ENCODE data around the gene SENP1. TPM values are rescaled to one million over a fixed set of nuclear protein-coding genes. Genes with fewer than 3 reads are reported as not detected.

The SENP1 gene
- polyA plus RNA-seq, 3 donors, result 5.2 to 8.0 (median 6.0) TPM

DNA sequence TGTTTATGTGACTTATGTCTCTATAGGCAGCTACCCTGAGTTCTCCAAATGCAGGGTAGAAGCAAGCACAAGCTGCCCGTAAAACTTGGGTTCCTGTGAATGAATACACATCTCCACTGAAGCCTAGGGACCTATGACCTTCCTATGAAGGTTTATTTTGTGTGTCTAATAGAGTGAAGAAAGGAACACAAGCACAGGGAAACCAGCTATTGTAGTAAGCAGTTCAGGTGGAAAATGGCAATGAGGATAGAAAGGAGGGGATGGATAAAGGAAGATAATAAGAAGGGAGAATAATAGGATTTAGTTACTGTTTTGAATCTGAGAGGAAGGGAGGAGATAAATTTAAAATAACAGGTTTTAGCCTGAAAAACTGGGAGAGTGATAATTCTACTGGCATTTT is 15.6 kb upstream of the SENP1 start:
- H3K27me3 ChIP-seq (ENCODE audit: control insufficient read depth in 2 of 2, insufficient read depth in 2 of 2, low read length in 2 of 2), result peaks cover 0 to 2% of the 10 kb centered on the region in 2 donors
- no peaks in the 10 kb centered on the region for H3K9me3 ChIP-seq (replicated peaks in 1 of 2; ENCODE audit: control insufficient read depth in 1 of 2, insufficient read depth in 1 of 2, low read length in 2 of 2)
- TF ChIP-seq, protein P1, sequence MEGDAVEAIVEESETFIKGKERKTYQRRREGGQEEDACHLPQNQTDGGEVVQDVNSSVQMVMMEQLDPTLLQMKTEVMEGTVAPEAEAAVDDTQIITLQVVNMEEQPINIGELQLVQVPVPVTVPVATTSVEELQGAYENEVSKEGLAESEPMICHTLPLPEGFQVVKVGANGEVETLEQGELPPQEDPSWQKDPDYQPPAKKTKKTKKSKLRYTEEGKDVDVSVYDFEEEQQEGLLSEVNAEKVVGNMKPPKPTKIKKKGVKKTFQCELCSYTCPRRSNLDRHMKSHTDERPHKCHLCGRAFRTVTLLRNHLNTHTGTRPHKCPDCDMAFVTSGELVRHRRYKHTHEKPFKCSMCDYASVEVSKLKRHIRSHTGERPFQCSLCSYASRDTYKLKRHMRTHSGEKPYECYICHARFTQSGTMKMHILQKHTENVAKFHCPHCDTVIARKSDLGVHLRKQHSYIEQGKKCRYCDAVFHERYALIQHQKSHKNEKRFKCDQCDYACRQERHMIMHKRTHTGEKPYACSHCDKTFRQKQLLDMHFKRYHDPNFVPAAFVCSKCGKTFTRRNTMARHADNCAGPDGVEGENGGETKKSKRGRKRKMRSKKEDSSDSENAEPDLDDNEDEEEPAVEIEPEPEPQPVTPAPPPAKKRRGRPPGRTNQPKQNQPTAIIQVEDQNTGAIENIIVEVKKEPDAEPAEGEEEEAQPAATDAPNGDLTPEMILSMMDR (IDR thresholded peaks at IDR 0.05), result no peak
- H3K36me3 ChIP-seq (replicated peaks in 1 of 2; ENCODE audit: control insufficient read depth in 1 of 2, insufficient read depth in 2 of 2, low read length in 2 of 2), result no peaks in the 10 kb centered on the region
- no peak overlapping the region for H3K27ac ChIP-seq (ENCODE audit: low read depth in 1 of 2, low read length in 2 of 2)
- no peak overlapping the region for H3K4me3 ChIP-seq (replicated peaks in 1 of 3; ENCODE audit: low read depth in 2 of 3, low read length in 3 of 3)
- WGBS (ENCODE audit: insufficient coverage), result 100% methylated on average over 1 of the region's 1 CpG
- no peaks in the 10 kb centered on the region for H4K20me1 ChIP-seq (ENCODE audit: insufficient read depth, low read length)
- H3K4me3 Mint-ChIP-seq, result no peak overlapping the region
- DNase-seq, result no peak
- H3K27ac Mint-ChIP-seq, result no peak overlapping the region
- H3K9me3 Mint-ChIP-seq, result no peaks in the 10 kb centered on the region
- H3K9ac ChIP-seq (ENCODE audit: insufficient read depth, low read length, poor library complexity, severe bottlenecking), result no peak overlapping the region
- H3K79me2 ChIP-seq (ENCODE audit: insufficient read depth, low read length), result no peaks in the 10 kb centered on the region
- H3K4me2 ChIP-seq (replicated peaks; ENCODE audit: extremely low read depth, low read length, poor library complexity, severe bottlenecking), result no peak overlapping the region
- H3K4me1 ChIP-seq (ENCODE audit: control insufficient read depth in 1 of 2, insufficient read depth in 2 of 2, low read length in 2 of 2), result peaks cover 13% of the 10 kb centered on the region in 2 donors
- H3K36me3 Mint-ChIP-seq, result peaks cover 0 to 6% of the 10 kb centered on the region in 2 donors
- no peak overlapping the region for H2AFZ ChIP-seq (ENCODE audit: insufficient read depth, low read depth, low read length, poor library complexity, severe bottlenecking)
- H3K4me1 Mint-ChIP-seq, result peaks cover 15% of the 10 kb centered on the region
- intact Hi-C loops (cut with micrococcal nuclease), result no loop called here
- H3K27me3 Mint-ChIP-seq (ENCODE audit: low read depth in 3 of 3), result peaks cover 2 to 4% (median 3%) of the 10 kb centered on the region in 3 donors

DNA sequence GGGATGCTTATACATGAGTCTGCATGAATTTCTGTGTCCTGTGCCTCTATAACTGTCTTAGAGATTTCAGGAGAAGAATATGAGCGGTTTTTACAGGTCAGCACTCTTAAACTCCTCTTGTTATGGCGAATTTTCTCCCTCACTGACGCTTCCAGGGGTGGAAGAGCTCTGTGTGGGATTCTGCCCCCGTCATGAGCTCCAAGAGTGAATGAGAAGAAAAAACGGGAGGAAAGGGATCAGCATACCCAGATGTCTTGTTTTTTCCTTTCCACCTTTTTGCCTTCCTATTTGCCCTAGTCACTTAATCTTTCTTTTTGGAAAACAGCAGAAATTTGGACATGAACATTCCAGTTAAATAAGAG is 13.9 kb upstream of the SENP1 start:
- peaks cover 13% of the 10 kb centered on the region in 2 donors for H3K4me1 ChIP-seq (ENCODE audit: control insufficient read depth in 1 of 2, insufficient read depth in 2 of 2, low read length in 2 of 2)
- H3K27me3 Mint-ChIP-seq (ENCODE audit: low read depth in 3 of 3), result peaks cover 6 to 12% (median 9%) of the 10 kb centered on the region in 3 donors
- no peak overlapping the region for H3K27ac ChIP-seq (ENCODE audit: low read depth in 1 of 2, low read length in 2 of 2)
- H3K36me3 Mint-ChIP-seq, result peaks cover 0 to 6% of the 10 kb centered on the region in 2 donors
- H2AFZ ChIP-seq (ENCODE audit: insufficient read depth, low read depth, low read length, poor library complexity, severe bottlenecking), result peak overlapping the region; percentile 83
- H4K20me1 ChIP-seq (ENCODE audit: insufficient read depth, low read length), result no peaks in the 10 kb centered on the region
- peak overlapping the region; percentile 44 for H3K9ac ChIP-seq (ENCODE audit: insufficient read depth, low read length, poor library complexity, severe bottlenecking)
- peak overlapping the region; percentile 63 to 90 (median 69) for H3K4me3 ChIP-seq (replicated peaks in 1 of 3; ENCODE audit: low read depth in 2 of 3, low read length in 3 of 3)
- no peaks in the 10 kb centered on the region for H3K79me2 ChIP-seq (ENCODE audit: insufficient read depth, low read length)
- no peaks in the 10 kb centered on the region for H3K9me3 ChIP-seq (replicated peaks in 1 of 2; ENCODE audit: control insufficient read depth in 1 of 2, insufficient read depth in 1 of 2, low read length in 2 of 2)
- H3K4me1 Mint-ChIP-seq, result peaks cover 15% of the 10 kb centered on the region
- no peaks in the 10 kb centered on the region for H3K36me3 ChIP-seq (replicated peaks in 1 of 2; ENCODE audit: control insufficient read depth in 1 of 2, insufficient read depth in 2 of 2, low read length in 2 of 2)
- peak overlapping the region in 1 of 7 donors; percentile 3 for H3K27ac Mint-ChIP-seq
- H3K27me3 ChIP-seq (ENCODE audit: control insufficient read depth in 2 of 2, insufficient read depth in 2 of 2, low read length in 2 of 2), result peaks cover 0 to 5% of the 10 kb centered on the region in 2 donors
- WGBS (ENCODE audit: insufficient coverage), result no CpG with 5 or more reads among the region's 5 CpGs
- no peaks in the 10 kb centered on the region for H3K9me3 Mint-ChIP-seq
- no peak for DNase-seq
- TF ChIP-seq, protein P1 (IDR thresholded peaks at IDR 0.05), result no peak
- intact Hi-C loops (cut with micrococcal nuclease), result no loop called here
- peak overlapping the region; percentile 85 to 96 for H3K4me3 Mint-ChIP-seq
- H3K4me2 ChIP-seq (replicated peaks; ENCODE audit: extremely low read depth, low read length, poor library complexity, severe bottlenecking), result peak overlapping the region; percentile 93

All from CD14-positive monocyte (primary cell).